SK-N-SH treated with all-trans-retinoic acid at 6 μM for 48 hours (cell line): ENCODE data around the gene SPRR2D.
"Not testable (repeated sequence)": the region's sequence is repeated elsewhere in the genome, so short reads cannot be mapped to it uniquely, and the experiment has no call there.

Source experiments
- CSRNP3 ChIP-seq: fragments of 250-450 bp; sonication (Bioruptor Pico); IDR thresholded peaks from 2 replicates; pipeline ENCODE4 v1.5.1; 2021; ENCODE audit warnings: mild to moderate bottlenecking, moderate library complexity
- PATZ1 ChIP-seq: fragments of 250-450 bp; sonication (Bioruptor Pico); IDR thresholded peaks from 2 replicates; pipeline ENCODE4 v1.8.0; 2020; ENCODE audit warnings: mild to moderate bottlenecking, moderate library complexity, borderline replicate concordance
- SNAI2 ChIP-seq: fragments of 250-450 bp; sonication (Bioruptor Pico); IDR thresholded peaks from 2 replicates; pipeline ENCODE4 v1.5.0; 2020; ENCODE audit warnings: mild to moderate bottlenecking, moderate library complexity

GRCh38 chr1:153056111-153056510 lies 15.2 kb upstream of the SPRR2D start:
- TF ChIP-seq CSRNP3 (CRISPR knock-in tag); PATZ1; SNAI2 (CRISPR knock-in tag): not testable (repeated sequence)
